ENCODE results near the gene ZNF292.

- TF ChIP-seq POLR2A (IDR thresholded peaks at IDR 0.05) (no peak), CTCF (IDR thresholded peaks at IDR 0.05) (no peak), EP300 (IDR thresholded peaks at IDR 0.05) (no peak), POLR2AphosphoS5 (IDR thresholded peaks at IDR 0.05) (no peak)
Observed at GRCh38 chr6:87277123-87277522, 121.8 kb downstream of the ZNF292 start.

Measured in sigmoid colon (tissue), 4 donors.